Neutrophil (primary cell): ENCODE data around the gene NUDT22.
A peak's percentile ranks its signal among the peaks of the same experiment; 100 is the strongest.

ENCODE experiments used
- H3K27ac ChIP-seq: fragments of 200-600 bp; sonication (generic); 2 replicates; pipeline ENCODE4 v1.5.1; 2016; ENCODE audit warnings: mild to moderate bottlenecking, moderate library complexity
- H3K27me3 ChIP-seq: fragments of 200-600 bp; sonication (generic); 2 replicates; pipeline ENCODE4 v1.6.0; 2016; ENCODE audit warnings: mild to moderate bottlenecking
- H3K36me3 ChIP-seq: fragments of 200-600 bp; sonication (generic); 2 replicates; pipeline ENCODE4 v1.5.1; 2017
- H3K4me1 ChIP-seq, 2 experiments: fragments of 200-600 bp in 1 of 2; sonication (generic) in 1 of 2; 1 replicate in 1 of 2; 2 replicates in 1 of 2; pipeline versions ENCODE4 v1.5.1 to v1.6.1; 2013 to 2016; ENCODE audit warnings: low read depth in 1 of 2, low read length in 1 of 2, mild to moderate bottlenecking in 1 of 2, moderate library complexity in 1 of 2; ENCODE audit not compliant: control insufficient read depth in 1 of 2, insufficient read depth in 1 of 2
- H3K4me3 ChIP-seq, 2 experiments: fragments of 200-600 bp in 1 of 2; sonication (generic) in 1 of 2; 1 replicate in 1 of 2; 2 replicates in 1 of 2; pipeline ENCODE4 v1.5.1; 2013 to 2016; ENCODE audit warnings: low read depth in 1 of 2, low read length in 1 of 2, mild to moderate bottlenecking in 1 of 2, moderate library complexity in 1 of 2
- H3K9me3 ChIP-seq: fragments of 200-600 bp; sonication (generic); 2 replicates; pipeline ENCODE4 v1.5.1; 2016
- CTCF ChIP-seq: fragments of 200-600 bp; sonication (generic); IDR thresholded peaks from 2 replicates; pipeline ENCODE4 v1.5.1; 2016; ENCODE audit warnings: antibody characterized with exemption

Gene NUDT22

GRCh38 chr11:64246871-64247728 lies 21.0 kb downstream of the NUDT22 start, which contains the start of gene PPP1R14B:
Gene PPP1R14B, minus strand, starts transcription at chr11:64246943. Its CDS starts 270 bp downstream, at chr11:64246673.
- no peaks in the 10 kb centered on the region for H3K9me3 ChIP-seq
- peak within 1 kb of the TSS; percentile 76 to 85 for H3K4me3 ChIP-seq
- peaks cover 16% of the 10 kb centered on the region for H3K27me3 ChIP-seq
- TF ChIP-seq CTCF: peak; percentile 41
- peak within 1 kb of the TSS; percentile 59 for H3K27ac ChIP-seq
- peaks cover 50 to 57% of the 10 kb centered on the region in 2 experiments for H3K4me1 ChIP-seq
- H3K36me3 ChIP-seq: no peaks in the 10 kb centered on the region

DNA sequence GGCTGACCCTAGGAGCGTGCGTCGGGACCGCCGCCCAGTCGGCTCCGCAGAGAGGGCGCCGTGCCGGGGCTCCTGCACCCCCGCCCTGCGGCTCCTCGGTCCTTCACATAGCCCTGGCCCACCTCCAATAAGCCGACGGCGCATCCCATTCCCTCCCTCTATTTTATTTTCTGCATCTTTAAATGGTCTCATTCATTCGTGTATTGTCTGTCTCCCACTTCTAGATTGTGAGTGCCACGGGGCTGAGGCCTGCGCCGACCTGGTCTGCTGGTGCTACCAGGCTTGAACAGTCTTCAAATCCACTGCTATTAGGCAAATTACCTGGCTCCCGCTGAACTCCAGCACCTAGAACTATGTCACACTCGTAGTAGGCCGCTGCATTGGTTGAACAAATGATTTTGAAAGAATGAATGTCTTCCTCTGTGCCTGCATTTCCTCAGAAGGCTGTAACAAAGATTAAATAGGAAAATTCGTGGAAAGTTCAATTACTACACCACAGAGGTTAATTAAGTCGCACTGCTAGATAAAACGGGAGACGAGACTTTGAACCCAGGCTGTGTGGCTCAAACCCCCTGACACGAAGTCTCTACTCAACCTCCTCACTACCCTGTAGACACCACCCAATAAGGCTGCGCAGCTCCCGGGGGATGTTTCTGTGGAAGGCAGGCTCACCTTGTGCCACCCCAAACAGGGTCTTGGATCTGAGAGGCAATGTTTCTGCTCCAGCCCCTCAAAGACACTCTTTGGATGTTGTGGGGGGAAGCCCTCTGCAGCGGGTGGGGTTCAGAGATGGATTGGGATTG lies 21.9 kb downstream of the NUDT22 start:
- H3K27ac ChIP-seq: no peak overlapping the region
- H3K4me3 ChIP-seq: peak overlapping the region; percentile 76 to 85
- H3K36me3 ChIP-seq: no peaks in the 10 kb centered on the region

GRCh38 chr11:64248578-64248977 lies 22.5 kb downstream of the NUDT22 start:
- no peaks in the 10 kb centered on the region for H3K9me3 ChIP-seq
- no peak overlapping the region for H3K4me3 ChIP-seq
- no peak overlapping the region for H3K27ac ChIP-seq
- peaks cover 16% of the 10 kb centered on the region for H3K27me3 ChIP-seq
- H3K4me1 ChIP-seq: peaks cover 47 to 59% of the 10 kb centered on the region in 2 experiments
- TF ChIP-seq CTCF: no peak
- no peaks in the 10 kb centered on the region for H3K36me3 ChIP-seq

More for the DNA sequence above, 21.9 kb downstream of the NUDT22 start:
- H3K27me3 ChIP-seq: peaks cover 16% of the 10 kb centered on the region
- no peaks in the 10 kb centered on the region for H3K9me3 ChIP-seq
- TF ChIP-seq CTCF: no peak
- peaks cover 49 to 57% of the 10 kb centered on the region in 2 experiments for H3K4me1 ChIP-seq

- Histone ChIP-seq H3K4me1 (peaks cover 47 to 59% of the 10 kb centered on the region in 2 experiments), H3K9me3 (no peaks in the 10 kb centered on the region), H3K27ac (no peak overlapping the region), H3K4me3 (no peak overlapping the region), H3K27me3 (peaks cover 16% of the 10 kb centered on the region), H3K36me3 (no peaks in the 10 kb centered on the region)
- no peak for TF ChIP-seq CTCF
These were observed 23.0 kb downstream of the NUDT22 start for GRCh38 chr11:64249038-64249437.

DNA sequence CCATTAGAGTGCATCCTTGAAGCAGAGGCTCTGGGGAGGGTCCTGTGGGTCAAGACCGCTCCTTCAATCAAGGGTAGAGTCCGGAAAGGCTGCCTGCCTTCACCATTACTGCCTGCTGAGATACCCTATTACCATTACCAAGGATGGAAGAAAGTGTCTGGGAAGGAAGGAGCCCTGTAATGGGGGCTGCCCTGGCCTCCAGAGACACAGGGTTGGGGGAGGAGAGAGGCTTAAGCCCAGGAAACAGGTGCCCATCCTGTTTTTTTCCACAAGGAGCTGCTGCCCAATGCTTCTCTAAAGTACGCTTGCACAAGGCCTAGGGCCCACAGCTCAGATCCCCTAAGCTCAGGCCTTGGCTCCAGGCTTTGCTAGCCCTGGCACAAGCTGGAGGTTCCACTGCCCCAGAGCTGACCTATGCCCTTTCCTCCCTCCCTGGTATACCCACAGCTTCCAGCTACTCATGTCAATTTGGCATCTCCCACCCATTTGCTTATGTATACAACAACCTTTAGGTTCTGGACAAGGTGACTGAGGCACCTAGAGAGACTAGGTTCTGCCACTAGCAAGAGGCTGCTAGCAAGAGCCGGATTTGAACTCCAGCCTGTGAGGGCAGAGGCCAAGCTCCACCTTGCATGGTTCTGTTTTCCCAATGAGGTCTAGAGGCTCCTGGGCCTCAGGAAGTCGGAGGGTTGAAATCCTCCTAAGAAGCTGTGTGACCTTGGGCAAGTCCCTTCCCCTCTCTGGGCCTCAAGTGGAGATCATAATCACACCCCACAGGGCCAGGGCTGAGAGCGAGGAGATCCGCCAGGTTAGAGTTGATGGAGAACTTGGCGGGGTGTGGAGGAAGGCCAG lies 23.7 kb downstream of the NUDT22 start:
- Histone ChIP-seq H3K27me3 (peaks cover 16% of the 10 kb centered on the region), H3K36me3 (peaks cover 3% of the 10 kb centered on the region), H3K4me1 (peaks cover 47 to 58% of the 10 kb centered on the region in 2 experiments), H3K9me3 (no peaks in the 10 kb centered on the region), H3K27ac (no peak overlapping the region), H3K4me3 (no peak overlapping the region)
- TF ChIP-seq CTCF: no peak
